IMR-90 (cell line): Measurements from ENCODE around the gene SNX14.

Source experiments
- BHLHE40 ChIP-seq: fragments of 150-350 bp; IDR thresholded peaks from 2 replicates; pipeline ENCODE4 v1.6.1; 2016; ENCODE audit warnings: mild to moderate bottlenecking, low read depth, low read length
- CEBPB ChIP-seq: IDR thresholded peaks from 2 replicates; pipeline ENCODE4 v1.6.1; 2012; ENCODE audit warnings: low read depth, low read length, improper control_type of control experiment
- CHD1 ChIP-seq: IDR thresholded peaks from 2 replicates; pipeline ENCODE4 v1.6.1; 2012; ENCODE audit warnings: low read depth, low read length, improper control_type of control experiment
- CTCF ChIP-seq: conservative IDR thresholded peaks from 2 replicates; pipeline ENCODE4 v1.5.1; 2012; ENCODE audit warnings: mild to moderate bottlenecking, low read depth, low read length, improper control_type of control experiment
- ELK1 ChIP-seq: fragments of 150-350 bp; IDR thresholded peaks from 2 replicates; pipeline ENCODE4 v1.6.1; 2016; ENCODE audit warnings: low read depth, mild to moderate bottlenecking, low read length, moderate library complexity, borderline replicate concordance
- FOS ChIP-seq: fragments of 150-350 bp; IDR thresholded peaks from 2 replicates; pipeline ENCODE4 v1.6.1; 2016; ENCODE audit warnings: low read depth, low read length
- MAFK ChIP-seq: IDR thresholded peaks from 2 replicates; pipeline ENCODE4 v1.6.1; 2012; ENCODE audit warnings: low read depth, low read length, improper control_type of control experiment
- MXI1 ChIP-seq: IDR thresholded peaks from 2 replicates; pipeline ENCODE4 v1.6.1; 2012; ENCODE audit warnings: low read depth, mild to moderate bottlenecking, low read length, moderate library complexity, borderline replicate concordance
- POLR2A ChIP-seq: IDR thresholded peaks from 2 replicates; pipeline ENCODE4 v1.6.1; 2012; ENCODE audit warnings: mild to moderate bottlenecking, low read depth, low read length
- RAD21 ChIP-seq: IDR thresholded peaks from 2 replicates; pipeline ENCODE4 v1.6.1; 2012; ENCODE audit warnings: low read length, improper control_type of control experiment
- RCOR1 ChIP-seq: IDR thresholded peaks from 2 replicates; pipeline ENCODE4 v1.6.1; 2012; ENCODE audit warnings: mild to moderate bottlenecking, low read length, improper control_type of control experiment; ENCODE audit not compliant: insufficient replicate concordance
- RFX5 ChIP-seq: IDR thresholded peaks from 2 replicates; pipeline ENCODE4 v1.8.0; 2012; ENCODE audit warnings: low read depth, mild to moderate bottlenecking, low read length, moderate library complexity
- SMC3 ChIP-seq: fragments of 150-350 bp; IDR thresholded peaks from 2 replicates; pipeline ENCODE4 v1.6.1; 2016; ENCODE audit warnings: low read depth, mild to moderate bottlenecking, antibody characterized with exemption, low read length, moderate library complexity
- USF2 ChIP-seq: fragments of 150-350 bp; IDR thresholded peaks from 2 replicates; pipeline ENCODE4 v1.6.1; 2017; ENCODE audit warnings: mild to moderate bottlenecking, antibody characterized with exemption, low read length, low read depth

- TF ChIP-seq BHLHE40 (no peak), CTCF (no peak), SMC3 (no peak), ELK1 (no peak), CEBPB (no peak), USF2 (no peak), RFX5 (no peak), FOS (no peak), MXI1 (no peak), POLR2A (no peak), CHD1 (no peak), RCOR1 (no peak), RAD21 (no peak), MAFK (no peak)
Measured at GRCh38 chr6:85498596-85499258, 94.9 kb downstream of the SNX14 start.
